ENCODE results near the gene PIP5K1C.
"Not testable (repeated sequence)": the region's sequence is repeated elsewhere in the genome, so short reads cannot be mapped to it uniquely, and the experiment has no call there.

Gene PIP5K1C

GRCh38 chr19:3585301-3586126 is 114.8 kb downstream of the PIP5K1C start, which contains the start of gene GIPC3:
Gene GIPC3, plus strand, starts transcription at chr19:3585478. Its CDS starts 120 bp downstream, at chr19:3585598.
- no peak for DNase-seq

DNA sequence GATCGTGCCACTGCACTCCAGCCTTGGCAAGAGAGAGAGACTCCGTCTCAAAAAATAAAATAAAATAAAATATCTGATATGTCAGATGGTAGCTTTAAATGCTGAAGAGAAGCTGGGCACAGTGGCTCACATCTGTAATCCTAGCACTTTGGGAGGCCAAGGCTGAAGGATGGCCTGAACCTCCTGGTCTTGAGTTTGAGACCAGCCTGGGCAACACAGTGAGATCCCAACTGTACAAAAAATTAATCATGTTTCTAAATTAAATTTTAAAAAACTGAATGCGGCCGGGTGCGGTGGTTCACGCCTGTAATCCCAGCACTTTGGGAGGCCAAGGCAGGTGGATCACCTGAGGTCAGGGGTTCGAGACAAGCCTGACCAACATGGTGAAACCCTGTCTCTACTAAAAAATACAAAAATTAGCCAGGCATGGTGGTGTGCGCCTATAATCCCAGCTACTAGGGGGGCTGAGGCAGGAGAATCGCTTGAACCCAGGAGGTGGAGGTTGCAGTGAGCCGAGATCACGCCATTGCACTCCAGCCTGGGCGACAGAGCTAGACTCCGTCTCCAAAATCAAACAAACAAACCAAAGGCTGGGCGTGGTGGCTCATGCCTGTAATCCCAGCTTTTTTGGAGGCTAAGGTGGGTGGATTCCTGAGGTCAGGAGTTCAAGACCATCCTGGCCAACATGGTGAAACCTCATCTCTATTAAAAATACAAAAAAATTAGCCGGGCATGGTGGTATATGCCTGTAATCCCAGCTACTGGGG is 116.0 kb downstream of the PIP5K1C start:
- not testable (repeated sequence) for DNase-seq

GRCh38 chr19:3581792-3582191 is 118.5 kb downstream of the PIP5K1C start:
- DNase-seq = not testable (repeated sequence)

All from COR-L47 (cell line).